Ovary (tissue), 3 donors: ENCODE measurements around the gene ACAD9.

ENCODE experiments used
- POLR2A ChIP-seq: fragments of 450-650 bp; IDR thresholded peaks from one replicate; pipeline ENCODE4 v1.6.1; 2017; ENCODE audit warnings: antibody characterized with exemption, mild to moderate bottlenecking, moderate library complexity
- TF ChIP-seq, protein P1 (sequence below), 3 donors: fragments of 450-650 bp in 2 of 3; fragments of 200-600 bp in 1 of 3; IDR thresholded peaks; one replicate each; pipeline versions ENCODE4 v1.5.1 to v1.8.0; 2016 to 2022; ENCODE audit warnings: antibody characterized with exemption in 3 of 3, mild to moderate bottlenecking in 1 of 3
- donor health status: DM: no; HTN: no; CAD: no.

DNA sequence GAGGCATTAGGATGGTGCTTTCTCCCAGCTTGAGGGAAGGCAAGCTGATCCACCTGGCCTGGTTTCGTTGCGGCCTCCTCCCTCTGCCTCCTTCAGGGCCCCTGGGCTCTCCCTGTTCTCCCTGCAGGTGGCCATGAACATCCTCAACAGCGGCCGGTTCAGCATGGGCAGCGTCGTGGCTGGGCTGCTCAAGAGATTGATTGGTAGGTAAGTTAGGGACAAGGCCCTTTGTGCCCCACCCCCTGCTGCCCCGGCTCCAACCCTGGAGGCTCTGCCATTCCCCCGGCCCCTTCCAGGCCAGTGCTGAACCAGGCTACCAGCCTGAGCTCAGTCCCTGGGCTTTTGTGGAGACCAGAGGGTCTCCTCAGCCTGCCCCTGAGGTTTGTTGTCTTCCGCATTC is 23.0 kb downstream of the ACAD9 start:
- no peak for TF ChIP-seq POLR2A
- TF ChIP-seq, protein P1, sequence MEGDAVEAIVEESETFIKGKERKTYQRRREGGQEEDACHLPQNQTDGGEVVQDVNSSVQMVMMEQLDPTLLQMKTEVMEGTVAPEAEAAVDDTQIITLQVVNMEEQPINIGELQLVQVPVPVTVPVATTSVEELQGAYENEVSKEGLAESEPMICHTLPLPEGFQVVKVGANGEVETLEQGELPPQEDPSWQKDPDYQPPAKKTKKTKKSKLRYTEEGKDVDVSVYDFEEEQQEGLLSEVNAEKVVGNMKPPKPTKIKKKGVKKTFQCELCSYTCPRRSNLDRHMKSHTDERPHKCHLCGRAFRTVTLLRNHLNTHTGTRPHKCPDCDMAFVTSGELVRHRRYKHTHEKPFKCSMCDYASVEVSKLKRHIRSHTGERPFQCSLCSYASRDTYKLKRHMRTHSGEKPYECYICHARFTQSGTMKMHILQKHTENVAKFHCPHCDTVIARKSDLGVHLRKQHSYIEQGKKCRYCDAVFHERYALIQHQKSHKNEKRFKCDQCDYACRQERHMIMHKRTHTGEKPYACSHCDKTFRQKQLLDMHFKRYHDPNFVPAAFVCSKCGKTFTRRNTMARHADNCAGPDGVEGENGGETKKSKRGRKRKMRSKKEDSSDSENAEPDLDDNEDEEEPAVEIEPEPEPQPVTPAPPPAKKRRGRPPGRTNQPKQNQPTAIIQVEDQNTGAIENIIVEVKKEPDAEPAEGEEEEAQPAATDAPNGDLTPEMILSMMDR (IDR thresholded peaks at IDR 0.05) = no peak
